HG03575 (cell line): ENCODE results near the gene CD9.

Experiments used
- ATAC-seq: cut with Tn5 transposase; IDR thresholded peaks from one replicate; pipeline ENCODE4 v1.9.1; 2021; ENCODE audit not compliant: unreplicated experiment, insufficient number of reproducible peaks, low FRiP score; ENCODE audit errors: extremely low read depth

The CD9 gene

GRCh38 chr12:6213969-6214368 lies 13.8 kb downstream of the CD9 start:
- no peak for ATAC-seq

GRCh38 chr12:6214633-6215032 lies 14.4 kb downstream of the CD9 start:
- no peak for ATAC-seq

GRCh38 chr12:6215120-6215807 lies 15.1 kb downstream of the CD9 start:
- no peak for ATAC-seq

GRCh38 chr12:6215932-6216494 lies 15.8 kb downstream of the CD9 start:
- no peak for ATAC-seq

- no peak for ATAC-seq
Measured at GRCh38 chr12:6216581-6216980, 16.4 kb downstream of the CD9 start.

GRCh38 chr12:6218347-6218925 lies 18.2 kb downstream of the CD9 start:
- no peak for ATAC-seq

- ATAC-seq: no peak
Measured at GRCh38 chr12:6219980-6220379, 19.8 kb downstream of the CD9 start.

- no peak for ATAC-seq
Measured at GRCh38 chr12:6221146-6221545, 20.9 kb downstream of the CD9 start.

GRCh38 chr12:6222078-6222654 lies 22.0 kb downstream of the CD9 start:
- no peak for ATAC-seq

- no peak for ATAC-seq
Measured at GRCh38 chr12:6223545-6223944, 23.3 kb downstream of the CD9 start.

GRCh38 chr12:6224550-6224949 lies 24.4 kb downstream of the CD9 start:
- no peak for ATAC-seq

GRCh38 chr12:6225630-6226001 lies 25.4 kb downstream of the CD9 start:
- no peak for ATAC-seq

- ATAC-seq: no peak
Measured at GRCh38 chr12:6226002-6226678, 25.9 kb downstream of the CD9 start.

- no peak for ATAC-seq
Measured at GRCh38 chr12:6226679-6227051, 26.5 kb downstream of the CD9 start.

- no peak for ATAC-seq
Measured at GRCh38 chr12:6228535-6229223, 28.5 kb downstream of the CD9 start.

- ATAC-seq: no peak
Measured at GRCh38 chr12:6229224-6230218, 29.3 kb downstream of the CD9 start.

- ATAC-seq: no peak
Measured at GRCh38 chr12:6230321-6231110, 30.3 kb downstream of the CD9 start.
